IPS-20b (cell line): ENCODE data around the gene MOB3B.
A peak's percentile ranks its signal among the peaks of the same experiment; 100 is the strongest.

Source experiments
- H3K27ac ChIP-seq: one replicate; pipeline ENCODE4 v1.5.1; 2013; ENCODE audit warnings: low read length
- H3K27me3 ChIP-seq: 2 replicates; pipeline ENCODE4 v1.6.1; 2013; ENCODE audit warnings: mild to moderate bottlenecking, low read length, inconsistent platforms; ENCODE audit not compliant: insufficient read depth
- H3K36me3 ChIP-seq: 2 replicates; pipeline ENCODE4 v1.6.1; 2013; ENCODE audit warnings: low read depth, mild to moderate bottlenecking, inconsistent platforms, low read length, moderate library complexity; ENCODE audit not compliant: insufficient read depth
- H3K4me1 ChIP-seq: 2 replicates; pipeline ENCODE4 v1.6.1; 2013; ENCODE audit warnings: mild to moderate bottlenecking, control low read depth, inconsistent platforms, low read length, moderate library complexity; ENCODE audit not compliant: insufficient read depth
- H3K4me3 ChIP-seq: 2 replicates; pipeline ENCODE4 v1.5.1; 2013; ENCODE audit warnings: mild to moderate bottlenecking, low read length, inconsistent platforms
- H3K9ac ChIP-seq: 2 replicates; pipeline ENCODE4 v1.6.1; 2013; ENCODE audit warnings: low read depth, mild to moderate bottlenecking, inconsistent platforms, low read length, moderate library complexity
- H3K9me3 ChIP-seq: 2 replicates; pipeline ENCODE4 v1.6.1; 2013; ENCODE audit warnings: mild to moderate bottlenecking, low read depth, low read length, inconsistent platforms; ENCODE audit not compliant: insufficient read depth

Gene MOB3B

GRCh38 chr9:27529316-27530278, at the start of gene MOB3B:
TSS of gene MOB3B (minus strand) at chr9:27529814. CDS start at chr9:27455550, 74,264 bp downstream.
- peaks cover 17% of the 10 kb centered on the region for H3K27me3 ChIP-seq
- H3K27ac ChIP-seq: no peak within 1 kb of the TSS
- no peaks in the 10 kb centered on the region for H3K36me3 ChIP-seq
- H3K9me3 ChIP-seq: no peaks in the 10 kb centered on the region
- peaks cover 22% of the 10 kb centered on the region for H3K4me1 ChIP-seq
- peak within 1 kb of the TSS; percentile 83 for H3K4me3 ChIP-seq
- peak within 1 kb of the TSS; percentile 76; the same call in 1 of the 2 replicates for H3K9ac ChIP-seq

DNA sequence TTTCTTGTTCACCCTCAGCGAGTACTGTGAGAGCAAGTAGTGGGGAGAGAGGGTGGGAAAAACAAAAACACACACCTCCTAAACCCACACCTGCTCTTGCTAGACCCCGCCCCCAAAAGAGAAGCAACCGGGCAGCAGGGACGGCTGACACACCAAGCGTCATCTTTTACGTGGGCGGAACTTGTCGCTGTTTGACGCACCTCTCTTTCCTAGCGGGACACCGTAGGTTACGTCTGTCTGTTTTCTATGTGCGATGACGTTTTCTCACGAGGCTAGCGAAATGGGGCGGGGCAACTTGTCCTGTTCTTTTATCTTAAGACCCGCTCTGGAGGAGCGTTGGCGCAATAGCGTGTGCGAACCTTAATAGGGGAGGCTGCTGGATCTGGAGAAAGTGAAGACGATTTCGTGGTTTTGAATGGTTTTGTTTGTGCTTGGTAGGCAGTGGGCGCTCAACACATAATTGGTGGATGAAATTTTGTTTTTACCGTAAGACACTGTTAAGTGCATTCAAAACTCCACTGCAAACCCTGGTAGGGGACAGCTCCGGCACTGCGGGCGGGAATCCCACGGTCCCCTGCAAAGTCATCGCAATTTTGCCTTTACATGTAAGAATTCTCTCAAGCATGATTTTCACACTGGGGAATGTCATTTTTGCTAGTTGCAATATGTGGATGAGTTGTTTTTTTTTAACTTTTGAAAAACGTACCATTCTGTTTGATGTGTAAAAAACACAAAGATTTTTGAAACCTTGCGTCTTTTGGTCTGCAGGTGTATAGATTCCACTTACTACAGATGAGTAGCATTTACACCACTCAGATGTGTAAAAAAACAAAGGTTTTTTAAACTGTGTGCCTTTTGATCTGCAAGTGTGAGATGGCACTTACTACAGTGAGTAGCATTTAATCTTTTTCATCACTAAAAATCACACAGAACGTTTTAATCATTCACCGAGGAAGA, 44.3 kb upstream of the MOB3B start:
- Histone ChIP-seq H3K9me3 (peaks cover 3% of the 10 kb centered on the region; the same call in 1 of the 2 replicates), H3K4me3 (peak overlapping the region; percentile 99), H3K4me1 (peaks cover 13% of the 10 kb centered on the region; the same call in 1 of the 2 replicates), H3K27me3 (peaks cover 7% of the 10 kb centered on the region; the same call in 1 of the 2 replicates), H3K27ac (peak overlapping the region; percentile 28), H3K36me3 (no peaks in the 10 kb centered on the region), H3K9ac (peak overlapping the region; percentile 89)

- H3K9me3 ChIP-seq: peaks cover under 1% of the 10 kb centered on the region; the same call in 1 of the 2 replicates
- peaks cover 13% of the 10 kb centered on the region; the same call in 1 of the 2 replicates for H3K4me1 ChIP-seq
- H3K4me3 ChIP-seq: peak within 1 kb of the TSS; percentile 99
- H3K27me3 ChIP-seq: peaks cover 7% of the 10 kb centered on the region; the same call in 1 of the 2 replicates
- H3K27ac ChIP-seq: peak within 1 kb of the TSS; percentile 28
- peak within 1 kb of the TSS; percentile 89 for H3K9ac ChIP-seq
- no peaks in the 10 kb centered on the region for H3K36me3 ChIP-seq
Observed at GRCh38 chr9:27572918-27573633, 43.5 kb upstream of the MOB3B start, which contains the start of gene C9orf72. TSS of gene C9orf72 (minus strand) at chr9:27573481. CDS start at chr9:27567120, 6,361 bp downstream.

- Histone ChIP-seq H3K9ac (peak overlapping the region; percentile 89), H3K27me3 (peaks cover 7% of the 10 kb centered on the region; the same call in 1 of the 2 replicates), H3K36me3 (no peaks in the 10 kb centered on the region), H3K4me1 (peaks cover 13% of the 10 kb centered on the region; the same call in 1 of the 2 replicates), H3K4me3 (peak overlapping the region; percentile 99), H3K9me3 (no peaks in the 10 kb centered on the region), H3K27ac (no peak overlapping the region)
Observed at GRCh38 chr9:27572566-27572917, 42.9 kb upstream of the MOB3B start.

GRCh38 chr9:27572061-27572460, 42.4 kb upstream of the MOB3B start:
- Histone ChIP-seq H3K27me3 (peaks cover 7% of the 10 kb centered on the region; the same call in 1 of the 2 replicates), H3K9ac (peak overlapping the region; percentile 89; the same call in 1 of the 2 replicates), H3K27ac (no peak overlapping the region), H3K4me1 (peaks cover 13% of the 10 kb centered on the region; the same call in 1 of the 2 replicates), H3K36me3 (peaks cover 1% of the 10 kb centered on the region; the same call in 1 of the 2 replicates), H3K9me3 (no peaks in the 10 kb centered on the region), H3K4me3 (peak overlapping the region; percentile 99)

- Histone ChIP-seq H3K9me3 (no peaks in the 10 kb centered on the region), H3K9ac (no peak overlapping the region), H3K36me3 (peaks cover 12% of the 10 kb centered on the region), H3K27me3 (peaks cover 7% of the 10 kb centered on the region; the same call in 1 of the 2 replicates), H3K4me3 (no peak overlapping the region), H3K4me1 (peaks cover 13% of the 10 kb centered on the region; the same call in 1 of the 2 replicates), H3K27ac (no peak overlapping the region)
Observed at GRCh38 chr9:27571011-27571410, 41.4 kb upstream of the MOB3B start.

DNA sequence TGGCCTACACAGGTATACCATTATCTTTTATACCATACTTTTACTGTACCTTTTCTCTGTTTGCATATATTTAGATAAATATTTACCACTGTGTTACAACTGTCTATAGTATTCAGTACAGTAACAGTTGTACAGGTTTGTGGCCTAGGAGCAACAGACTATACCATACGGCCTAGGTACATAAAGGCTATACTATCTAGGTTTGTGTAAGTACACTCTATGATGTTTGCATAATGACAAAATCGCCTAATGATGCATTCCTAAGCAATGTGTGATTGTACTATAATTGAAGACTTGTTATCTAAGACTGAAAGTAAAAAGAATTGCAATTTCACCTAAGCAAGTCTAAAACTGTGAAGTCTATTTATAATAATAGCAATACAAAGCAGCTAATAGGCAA, 39.8 kb upstream of the MOB3B start:
- H3K36me3 ChIP-seq: peaks cover 28% of the 10 kb centered on the region
- H3K27ac ChIP-seq: no peak overlapping the region
- peaks cover 1% of the 10 kb centered on the region; the same call in 1 of the 2 replicates for H3K27me3 ChIP-seq
- H3K4me3 ChIP-seq: no peak overlapping the region
- peaks cover 11% of the 10 kb centered on the region; the same call in 1 of the 2 replicates for H3K4me1 ChIP-seq
- H3K9ac ChIP-seq: no peak overlapping the region
- H3K9me3 ChIP-seq: no peaks in the 10 kb centered on the region

DNA sequence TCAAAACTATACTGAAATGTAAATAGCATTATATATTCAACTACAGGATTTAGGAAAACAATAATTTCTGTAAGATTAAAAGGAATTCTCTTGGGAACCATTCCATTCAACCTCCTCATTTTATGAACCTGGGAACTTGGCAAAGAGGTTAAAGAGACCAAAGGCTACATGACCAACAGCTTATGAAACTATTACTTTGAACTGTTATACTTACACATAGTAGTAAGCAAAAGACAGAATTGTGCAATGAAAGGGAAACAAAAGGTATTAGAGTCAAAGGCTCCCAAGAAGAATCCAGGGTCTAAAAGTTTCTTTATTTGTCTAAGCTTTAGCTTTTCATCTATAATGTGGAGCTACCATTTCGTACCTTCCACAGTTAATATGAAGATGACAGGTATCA, 36.5 kb upstream of the MOB3B start:
- Histone ChIP-seq H3K9me3 (no peaks in the 10 kb centered on the region), H3K27me3 (no peaks in the 10 kb centered on the region), H3K9ac (no peak overlapping the region), H3K27ac (no peak overlapping the region), H3K4me3 (no peak overlapping the region), H3K36me3 (peaks cover 52% of the 10 kb centered on the region), H3K4me1 (no peaks in the 10 kb centered on the region)

- Histone ChIP-seq H3K27me3 (no peaks in the 10 kb centered on the region), H3K36me3 (peaks cover 56% of the 10 kb centered on the region), H3K27ac (no peak overlapping the region), H3K4me1 (no peaks in the 10 kb centered on the region), H3K4me3 (no peak overlapping the region), H3K9ac (no peak overlapping the region), H3K9me3 (no peaks in the 10 kb centered on the region)
Observed at GRCh38 chr9:27565696-27566095, 36.1 kb upstream of the MOB3B start.

- H3K9ac ChIP-seq: no peak overlapping the region
- no peaks in the 10 kb centered on the region for H3K9me3 ChIP-seq
- no peaks in the 10 kb centered on the region for H3K4me1 ChIP-seq
- peaks cover 66% of the 10 kb centered on the region for H3K36me3 ChIP-seq
- H3K27me3 ChIP-seq: no peaks in the 10 kb centered on the region
- no peak overlapping the region for H3K4me3 ChIP-seq
- no peak overlapping the region for H3K27ac ChIP-seq
Observed at GRCh38 chr9:27564670-27565069, 35.1 kb upstream of the MOB3B start.
